Activated CD8-positive, alpha-beta T cell treated with anti-CD3 and anti-CD28 coated beads for 36 hours (primary cell): ENCODE results near the gene GNPNAT1. TPM values are rescaled to one million over a fixed set of nuclear protein-coding genes. Genes with fewer than 3 reads are reported as not detected.
"Not testable (repeated sequence)": the region's sequence is repeated elsewhere in the genome, so short reads cannot be mapped to it uniquely, and the experiment has no call there.

Source experiments
- ATAC-seq: fragments of 200-7000 bp; cut with Tn5 transposase; one replicate; pipeline ENCODE4 v1.10.0; 2021; ENCODE audit warnings: mild to moderate bottlenecking, moderate library complexity
- CTCF ChIA-PET: fragments of 350-600 bp; sonication (Branson Sonifier 250); formaldehyde crosslinking; loops from one replicate; lab custom pipeline; 2021; ENCODE audit warnings: antibody characterized with exemption; lab: Charles Lee
- POLR2A ChIA-PET: fragments of 350-600 bp; sonication (Branson Sonifier 250); formaldehyde crosslinking; loops from one replicate; lab custom pipeline; 2021; ENCODE audit warnings: antibody characterized with exemption; lab: Charles Lee
- DNase-seq: peaks from one replicate; pipeline ENCODE4 v3.0.0-alpha.2; 2020
- H3K27ac Mint-ChIP-seq: one replicate; pipeline ENCODE4 v1.8.0; 2021; ENCODE audit warnings: mild to moderate bottlenecking, mixed read lengths
- H3K27me3 Mint-ChIP-seq: one replicate; pipeline ENCODE4 v1.8.0; 2021; ENCODE audit warnings: mixed read lengths
- H3K36me3 Mint-ChIP-seq: one replicate; pipeline ENCODE4 v1.8.0; 2021; ENCODE audit warnings: low read depth, mixed read lengths
- H3K4me1 Mint-ChIP-seq: one replicate; pipeline ENCODE4 v1.8.0; 2021; ENCODE audit warnings: low read depth, mixed read lengths
- H3K4me3 Mint-ChIP-seq: one replicate; pipeline ENCODE4 v1.8.0; 2021; ENCODE audit warnings: mild to moderate bottlenecking, moderate library complexity, mixed read lengths
- H3K9me3 Mint-ChIP-seq: one replicate; pipeline ENCODE4 v1.8.0; 2021; ENCODE audit warnings: mixed read lengths
- CTCF ChIP-seq: fragments of 200-600 bp; IDR thresholded peaks from one replicate; pipeline ENCODE4 v1.8.0; 2022; ENCODE audit warnings: antibody characterized with exemption, mild to moderate bottlenecking
- intact Hi-C: fragments of 100-400 bp; cut with micrococcal nuclease; formaldehyde crosslinking; loops from one replicate; pipeline ENCODE4 v1.10.0; 2022
- total RNA-seq, 2 experiments: library from RNA; stranded (reverse); gene quantifications; one replicate each; pipeline ENCODE4 v1.2.3, GENCODE V29; 2021

Gene GNPNAT1
- total RNA-seq, 2 experiments from 2014 or later: 30.2 to 33.1 TPM

DNA sequence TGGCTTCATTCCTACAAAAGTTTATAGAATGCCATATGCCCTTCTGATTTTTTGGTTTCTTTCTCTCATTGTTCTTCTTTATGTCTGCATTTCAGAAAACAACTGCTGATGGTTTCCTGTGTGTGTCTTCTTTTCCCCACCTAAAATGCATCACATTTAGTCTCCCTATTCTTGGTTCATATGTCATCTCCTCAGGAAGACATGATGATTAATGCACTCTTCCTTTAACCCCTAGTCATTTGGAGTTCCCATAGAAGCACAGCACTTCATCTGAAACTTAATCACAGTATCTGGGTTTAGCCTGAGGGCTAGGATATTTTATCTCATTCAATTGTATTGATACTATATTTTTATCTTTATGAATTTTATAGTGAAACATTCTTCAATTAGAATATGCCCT is 21.5 kb downstream of the GNPNAT1 start:
- Mint-ChIP-seq H3K27ac (peak overlapping the region; percentile 74), H3K4me1 (peaks cover 16% of the 10 kb centered on the region), H3K9me3 (no peaks in the 10 kb centered on the region), H3K27me3 (no peaks in the 10 kb centered on the region), H3K36me3 (peaks cover 32% of the 10 kb centered on the region), H3K4me3 (no peak overlapping the region)
- intact Hi-C loops: no loop called here
- CTCF ChIA-PET: no interaction called here
- POLR2A ChIA-PET: no interaction called here
- DNase-seq (no peak), ATAC-seq (no peak)
- no peak for TF ChIP-seq CTCF

DNA sequence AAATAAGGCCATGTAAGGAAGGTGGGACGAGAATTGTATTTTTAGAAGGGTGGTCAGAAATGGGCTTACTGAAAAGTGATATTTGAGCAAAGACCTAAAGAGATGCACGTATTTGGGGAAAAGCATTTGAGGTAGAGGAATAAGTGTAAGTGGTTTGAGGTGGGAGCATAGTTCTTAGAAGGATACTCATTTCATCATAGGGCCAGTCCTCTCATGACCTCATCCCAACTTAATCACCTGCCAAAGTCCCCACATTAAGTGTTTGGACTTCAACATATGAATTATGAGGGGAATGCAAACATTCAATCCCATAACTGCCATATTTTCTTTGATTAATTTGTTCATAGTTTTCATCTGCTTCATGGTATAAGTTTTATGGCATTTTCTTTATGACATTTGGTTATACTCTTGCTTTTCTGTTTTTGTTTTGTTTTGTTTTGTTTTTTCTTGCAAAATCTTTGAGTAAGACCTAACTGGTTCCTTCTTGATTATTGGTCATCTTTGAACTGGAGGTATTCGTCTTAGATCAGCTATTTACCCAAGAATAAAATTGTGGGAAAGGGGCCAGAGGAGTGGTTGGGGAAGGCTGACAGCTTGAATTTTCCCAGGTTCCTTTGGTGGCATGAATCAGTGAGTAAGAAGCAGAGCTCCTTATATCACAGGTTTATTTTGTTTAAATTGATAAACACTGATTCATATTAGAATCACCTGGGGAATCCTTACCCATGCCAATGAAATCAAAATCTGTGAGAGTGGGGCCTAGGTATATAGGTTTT is 24.2 kb downstream of the GNPNAT1 start:
- Mint-ChIP-seq H3K36me3 (peaks cover 37% of the 10 kb centered on the region), H3K4me3 (no peak overlapping the region), H3K4me1 (peaks cover 27% of the 10 kb centered on the region), H3K9me3 (no peaks in the 10 kb centered on the region), H3K27ac (peak overlapping the region; percentile 50), H3K27me3 (no peaks in the 10 kb centered on the region)
- intact Hi-C loops: no loop called here
- no peak for TF ChIP-seq CTCF
- ChIA-PET POLR2A (interaction anchor here (1.9 kb wide), 1 partner anchor 10 kb away, joined by 5 read pairs; no protein-coding TSS in a partner anchor), CTCF (interaction anchor here (1.1 kb wide), 1 partner anchor 529 kb away, joined by 3 read pairs; no protein-coding TSS in a partner anchor)
- DNase-seq: no peak
- ATAC-seq: no peak

- H3K27me3 Mint-ChIP-seq, DNase-seq, ATAC-seq, POLR2A ChIA-PET, H3K4me3 Mint-ChIP-seq, H3K9me3 Mint-ChIP-seq, CTCF ChIA-PET, intact Hi-C loops: not testable (repeated sequence)
- Mint-ChIP-seq H3K36me3 (peaks cover 31% of the 10 kb centered on the region), H3K27ac (peak overlapping the region; percentile 27), H3K4me1 (peaks cover 18% of the 10 kb centered on the region)
Observed at GRCh38 chr14:52762923-52763322, 28.5 kb downstream of the GNPNAT1 start.

DNA sequence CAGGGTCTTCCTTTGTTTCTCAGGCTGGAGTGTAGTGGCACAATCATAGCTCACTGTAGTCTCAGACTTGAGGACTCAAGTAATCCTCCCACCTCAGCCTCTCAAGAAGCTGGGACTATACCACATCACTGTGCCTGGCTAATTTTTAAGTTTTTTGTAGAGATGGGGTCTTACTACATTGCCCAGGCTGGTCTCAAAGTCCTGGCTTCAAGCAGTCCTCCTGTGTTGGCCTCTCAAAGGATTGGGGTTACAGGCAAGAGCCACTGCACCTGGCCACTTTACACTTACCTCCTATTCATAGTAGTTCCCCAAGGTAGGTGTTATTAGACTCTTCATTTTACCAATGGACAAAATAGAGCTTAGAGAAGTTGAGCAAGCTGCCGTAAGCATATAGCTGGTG is 32.3 kb downstream of the GNPNAT1 start:
- ChIA-PET CTCF (interaction anchor here (1.2 kb wide), 1 partner anchor 24 kb away, joined by 3 read pairs; no protein-coding TSS in a partner anchor), POLR2A (interaction anchor here (0.6 kb wide), 1 partner anchor 183 kb away, joined by 3 read pairs; no protein-coding TSS in a partner anchor)
- TF ChIP-seq CTCF: no peak
- peaks cover 20% of the 10 kb centered on the region for H3K36me3 Mint-ChIP-seq
- intact Hi-C loops: no loop called here
- H3K9me3 Mint-ChIP-seq: no peaks in the 10 kb centered on the region
- H3K4me3 Mint-ChIP-seq: no peak overlapping the region
- DNase-seq (no peak), ATAC-seq (no peak)
- no peaks in the 10 kb centered on the region for H3K27me3 Mint-ChIP-seq
- H3K4me1 Mint-ChIP-seq: peaks cover 9% of the 10 kb centered on the region
- no peak overlapping the region for H3K27ac Mint-ChIP-seq

DNA sequence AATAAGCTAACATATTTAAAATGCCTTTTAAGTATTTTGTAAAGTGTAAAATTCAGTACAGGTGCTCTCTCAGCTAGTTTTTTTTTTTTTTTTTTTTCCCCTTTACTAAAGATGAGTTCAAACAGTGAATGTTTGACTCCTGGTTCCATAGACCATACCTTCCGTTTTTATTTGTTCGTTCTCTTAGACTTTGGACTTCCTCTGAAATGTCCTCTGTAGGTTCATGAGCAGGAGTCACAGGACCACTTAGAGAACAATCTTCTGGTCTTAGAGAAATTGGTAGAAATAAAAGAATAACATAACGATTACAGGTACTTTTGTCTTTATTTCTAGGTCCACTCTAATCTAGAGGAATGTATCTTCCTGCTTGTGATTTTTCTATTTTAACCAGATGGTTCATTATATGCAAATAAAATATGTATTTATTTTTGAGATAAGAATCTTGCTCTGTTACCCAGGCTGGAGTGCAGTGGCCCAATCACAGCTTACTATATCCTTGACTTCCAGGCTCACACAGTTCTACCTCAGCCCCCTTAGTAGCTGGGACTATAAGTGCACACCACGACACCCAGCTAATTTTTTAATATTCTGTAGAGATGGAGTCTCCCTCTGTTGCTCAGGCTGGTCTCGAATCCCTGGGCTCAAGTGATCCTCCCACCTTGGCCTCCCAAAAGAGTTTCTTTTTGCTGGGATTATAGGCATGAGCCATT is 35.6 kb downstream of the GNPNAT1 start:
- H3K27me3 Mint-ChIP-seq: no peaks in the 10 kb centered on the region
- TF ChIP-seq CTCF: no peak
- intact Hi-C loops: no loop called here
- no peak overlapping the region for H3K27ac Mint-ChIP-seq
- H3K4me1 Mint-ChIP-seq: no peaks in the 10 kb centered on the region
- no peak overlapping the region for H3K4me3 Mint-ChIP-seq
- ATAC-seq (no peak), DNase-seq (no peak)
- ChIA-PET CTCF (interaction anchor here (0.8 to 1.1 kb wide), 2 partner anchors 10 to 33 kb away, joined by 3 to 5 read pairs; no protein-coding TSS in a partner anchor), POLR2A (no interaction called here)
- H3K36me3 Mint-ChIP-seq: peaks cover 12% of the 10 kb centered on the region
- no peaks in the 10 kb centered on the region for H3K9me3 Mint-ChIP-seq
